K562 (cell line): Measurements from ENCODE around the gene SUFU. TPM values are rescaled to one million over a fixed set of nuclear protein-coding genes. Genes with fewer than 3 reads are reported as not detected.

Experiments used
- CTCF ChIP-seq, 3 experiments: IDR thresholded peaks in 2 of 3; conservative IDR thresholded peaks in 1 of 3; 2 replicates each; pipeline ENCODE4 v1.5.1; 2011 to 2012; ENCODE audit warnings: low read length in 3 of 3, mild to moderate bottlenecking in 3 of 3, control low read depth in 2 of 3, improper control_type of control experiment in 1 of 3, inconsistent platforms in 1 of 3, low read depth in 1 of 3, mixed read lengths in 1 of 3, moderate library complexity in 1 of 3; ENCODE audit not compliant: insufficient read depth in 2 of 3
- DDX20 ChIP-seq: fragments of 450-650 bp; IDR thresholded peaks from 2 replicates; pipeline ENCODE4 v1.6.1; 2016; ENCODE audit warnings: missing genetic modification characterization, low read depth, mild to moderate bottlenecking, missing compliant biosample characterization, moderate library complexity
- ELF1 ChIP-seq: fragments of 200-800 bp; sonication (Bioruptor generic); IDR thresholded peaks from 2 replicates; pipeline ENCODE4 v1.6.1; 2016; ENCODE audit warnings: missing genetic modification characterization, missing compliant biosample characterization
- ID3 ChIP-seq, 2 experiments: fragments of 250-450 bp in 1 of 2; fragments of 450-650 bp in 1 of 2; sonication (Bioruptor Pico) in 1 of 2; IDR thresholded peaks; 2 replicates each; pipeline versions ENCODE4 v1.6.1 to v1.8.0; 2016 to 2021; ENCODE audit warnings: mild to moderate bottlenecking in 2 of 2, moderate library complexity in 2 of 2, missing compliant biosample characterization in 1 of 2, missing genetic modification characterization in 1 of 2
- NONO ChIP-seq, 2 experiments: fragments of 200-400 bp in 1 of 2; fragments of 450-650 bp in 1 of 2; formaldehyde crosslinking in 1 of 2; IDR thresholded peaks; 2 replicates each; pipeline ENCODE4 v1.6.1; 2017; ENCODE audit warnings: low read depth in 2 of 2, mild to moderate bottlenecking in 2 of 2, moderate library complexity in 2 of 2, low read length in 1 of 2
- PYGO2 ChIP-seq: fragments of 450-650 bp; IDR thresholded peaks from 2 replicates; pipeline ENCODE4 v1.6.1; 2016; ENCODE audit warnings: mild to moderate bottlenecking, missing genetic modification characterization, moderate library complexity, missing compliant biosample characterization
- ZBTB9 ChIP-seq: fragments of 450-650 bp; formaldehyde crosslinking; IDR thresholded peaks from 2 replicates; pipeline ENCODE4 v1.4.0; 2020; ENCODE audit warnings: mild to moderate bottlenecking, moderate library complexity
- polyA plus RNA-seq, 8 experiments: library from polyadenylated mRNA; depleted of rRNA in 4 of 8; stranded (reverse) in 5 of 8; unstranded in 3 of 8; fragments of >200 nt; fragmentation: Nextera tagmentation in 2 of 8; fragmentation: Illumina TruSeq in 1 of 8; extraction: Ambion mirVana in 2 of 8; extraction: Trizol in 1 of 8; gene quantifications; 2 replicates each; pipeline versions ENCODE4 v1.2.1 to v1.2.3, GENCODE V29; 2011 to 2014; ENCODE audit warnings: inconsistent platforms in 1 of 8, missing spikeins in 1 of 8
- total RNA-seq, 7 experiments: library from RNA; depleted of rRNA in 6 of 7; stranded (reverse); fragments of >200 nt in 6 of 7; fragmentation: Illumina TruSeq in 2 of 7; extraction: Trizol in 2 of 7; gene quantifications; 2 replicates each; pipeline versions ENCODE4 v1.2.1 to v1.2.3, GENCODE V29; 2011 to 2021; ENCODE audit warnings: low replicate concordance in 1 of 7
- TF ChIP-seq, protein P1 (sequence below): sonication (generic); formaldehyde crosslinking; IDR thresholded peaks from 2 replicates; pipeline ENCODE4 v1.8.1; 2022; ENCODE audit warnings: missing genetic modification reagents
- TF ChIP-seq, protein P2 (sequence below): IDR thresholded peaks from 3 replicates; pipeline ENCODE4 v1.6.1; 2011; ENCODE audit warnings: borderline replicate concordance, mild to moderate bottlenecking; ENCODE audit not compliant: insufficient read length, insufficient read depth
- TF ChIP-seq, protein P3 (sequence below): fragments of 250-450 bp; sonication (Bioruptor Pico); IDR thresholded peaks from 2 replicates; pipeline ENCODE4 v1.8.0; 2021; ENCODE audit warnings: mild to moderate bottlenecking, moderate library complexity
- TF ChIP-seq, protein P4 (sequence below): fragments of 250-450 bp; sonication (Bioruptor Pico); IDR thresholded peaks from 2 replicates; pipeline ENCODE4 v1.5.0; 2021

The SUFU gene
- total and polyA plus RNA-seq, 9 of the 15 experiments (the other 6 are each of a cell fraction or from before 2014, with no cell fraction given) = 0.59 to 6.3 (median 0.82) TPM

DNA sequence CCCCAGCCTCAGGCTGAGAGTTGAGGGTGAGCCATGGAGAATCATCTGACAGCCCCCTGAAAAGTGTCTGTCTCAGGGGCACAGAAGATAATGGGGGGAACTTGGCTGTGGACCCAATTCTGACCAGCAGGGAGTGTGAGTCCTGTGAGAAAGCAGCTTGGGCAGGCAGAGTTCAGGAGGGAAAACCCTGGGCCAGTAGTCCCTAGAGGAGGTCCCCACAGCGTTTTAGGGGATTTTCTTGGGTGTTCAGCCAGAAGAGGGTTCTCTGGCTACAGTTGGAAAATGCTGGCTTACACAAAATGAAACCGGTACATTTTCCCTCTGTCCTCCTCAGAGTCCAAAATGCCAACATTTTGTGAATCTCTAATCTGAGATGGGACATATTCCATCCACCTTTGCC lies 104.7 kb downstream of the SUFU start (continued):
- TF ChIP-seq, protein P1, sequence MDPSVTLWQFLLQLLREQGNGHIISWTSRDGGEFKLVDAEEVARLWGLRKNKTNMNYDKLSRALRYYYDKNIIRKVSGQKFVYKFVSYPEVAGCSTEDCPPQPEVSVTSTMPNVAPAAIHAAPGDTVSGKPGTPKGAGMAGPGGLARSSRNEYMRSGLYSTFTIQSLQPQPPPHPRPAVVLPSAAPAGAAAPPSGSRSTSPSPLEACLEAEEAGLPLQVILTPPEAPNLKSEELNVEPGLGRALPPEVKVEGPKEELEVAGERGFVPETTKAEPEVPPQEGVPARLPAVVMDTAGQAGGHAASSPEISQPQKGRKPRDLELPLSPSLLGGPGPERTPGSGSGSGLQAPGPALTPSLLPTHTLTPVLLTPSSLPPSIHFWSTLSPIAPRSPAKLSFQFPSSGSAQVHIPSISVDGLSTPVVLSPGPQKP (CRISPR knock-in tag) = no peak
- TF ChIP-seq, protein P2, sequence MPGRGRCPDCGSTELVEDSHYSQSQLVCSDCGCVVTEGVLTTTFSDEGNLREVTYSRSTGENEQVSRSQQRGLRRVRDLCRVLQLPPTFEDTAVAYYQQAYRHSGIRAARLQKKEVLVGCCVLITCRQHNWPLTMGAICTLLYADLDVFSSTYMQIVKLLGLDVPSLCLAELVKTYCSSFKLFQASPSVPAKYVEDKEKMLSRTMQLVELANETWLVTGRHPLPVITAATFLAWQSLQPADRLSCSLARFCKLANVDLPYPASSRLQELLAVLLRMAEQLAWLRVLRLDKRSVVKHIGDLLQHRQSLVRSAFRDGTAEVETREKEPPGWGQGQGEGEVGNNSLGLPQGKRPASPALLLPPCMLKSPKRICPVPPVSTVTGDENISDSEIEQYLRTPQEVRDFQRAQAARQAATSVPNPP = no peak
- TF ChIP-seq NONO (IDR thresholded peaks at IDR 0.05; ENCODE audit: low read depth in 2 of 2, low read length in 1 of 2) = no peak
- TF ChIP-seq DDX20 = no peak
- no peak for TF ChIP-seq ZBTB9 (CRISPR knock-in tag)
- TF ChIP-seq CTCF (IDR thresholded peaks at IDR 0.05 in 2 of 3, conservative IDR thresholded peaks at IDR 0.05 in 1 of 3; ENCODE audit: insufficient read depth in 2 of 3, low read depth in 1 of 3, low read length in 3 of 3) = peak; percentile 33 to 39 (median 34); a peak in 3 of 6 replicates
- TF ChIP-seq ELF1 (tag) = no peak
- TF ChIP-seq, protein P3, sequence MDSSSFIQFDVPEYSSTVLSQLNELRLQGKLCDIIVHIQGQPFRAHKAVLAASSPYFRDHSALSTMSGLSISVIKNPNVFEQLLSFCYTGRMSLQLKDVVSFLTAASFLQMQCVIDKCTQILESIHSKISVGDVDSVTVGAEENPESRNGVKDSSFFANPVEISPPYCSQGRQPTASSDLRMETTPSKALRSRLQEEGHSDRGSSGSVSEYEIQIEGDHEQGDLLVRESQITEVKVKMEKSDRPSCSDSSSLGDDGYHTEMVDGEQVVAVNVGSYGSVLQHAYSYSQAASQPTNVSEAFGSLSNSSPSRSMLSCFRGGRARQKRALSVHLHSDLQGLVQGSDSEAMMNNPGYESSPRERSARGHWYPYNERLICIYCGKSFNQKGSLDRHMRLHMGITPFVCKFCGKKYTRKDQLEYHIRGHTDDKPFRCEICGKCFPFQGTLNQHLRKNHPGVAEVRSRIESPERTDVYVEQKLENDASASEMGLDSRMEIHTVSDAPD (CRISPR knock-in tag) = no peak
- no peak for TF ChIP-seq PYGO2 (tag)
- TF ChIP-seq, protein P4, sequence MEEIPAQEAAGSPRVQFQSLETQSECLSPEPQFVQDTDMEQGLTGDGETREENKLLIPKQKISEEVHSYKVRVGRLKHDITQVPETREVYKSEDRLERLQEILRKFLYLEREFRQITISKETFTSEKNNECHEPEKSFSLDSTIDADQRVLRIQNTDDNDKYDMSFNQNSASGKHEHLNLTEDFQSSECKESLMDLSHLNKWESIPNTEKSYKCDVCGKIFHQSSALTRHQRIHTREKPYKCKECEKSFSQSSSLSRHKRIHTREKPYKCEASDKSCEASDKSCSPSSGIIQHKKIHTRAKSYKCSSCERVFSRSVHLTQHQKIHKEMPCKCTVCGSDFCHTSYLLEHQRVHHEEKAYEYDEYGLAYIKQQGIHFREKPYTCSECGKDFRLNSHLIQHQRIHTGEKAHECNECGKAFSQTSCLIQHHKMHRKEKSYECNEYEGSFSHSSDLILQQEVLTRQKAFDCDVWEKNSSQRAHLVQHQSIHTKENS (CRISPR knock-in tag) = no peak
- TF ChIP-seq ID3 (CRISPR knock-in tag; IDR thresholded peaks at IDR 0.05) = no peak
- TF ChIP-seq ID3 (tag; IDR thresholded peaks at IDR 0.05) = 0 out of 2 replicates have a peak, but pooled peaks have one; percentile 48
